ENCODE results near the gene SGIP1.
"Not testable (repeated sequence)": the region's sequence is repeated elsewhere in the genome, so short reads cannot be mapped to it uniquely, and the experiment has no call there.

The SGIP1 gene

GRCh38 chr1:66695116-66695515, 161.2 kb downstream of the SGIP1 start:
- H3K4me3 ChIP-seq (ENCODE audit: low read depth, low read length) = no peak overlapping the region
- DNase-seq (ENCODE audit: low read depth) = no peak

GRCh38 chr1:66696771-66697170, 162.8 kb downstream of the SGIP1 start:
- no peak overlapping the region for H3K4me3 ChIP-seq (ENCODE audit: low read depth, low read length)
- no peak for DNase-seq (ENCODE audit: low read depth)

- no peak overlapping the region for H3K4me3 ChIP-seq (ENCODE audit: low read depth, low read length)
- DNase-seq (ENCODE audit: low read depth) = no peak
These were observed 165.3 kb downstream of the SGIP1 start for GRCh38 chr1:66699213-66699612.

GRCh38 chr1:66704177-66704875, 170.4 kb downstream of the SGIP1 start:
- peak; percentile 36 for DNase-seq (ENCODE audit: low read depth)
- no peak overlapping the region for H3K4me3 ChIP-seq (ENCODE audit: low read depth, low read length)

GRCh38 chr1:66705110-66705509, 171.2 kb downstream of the SGIP1 start:
- no peak overlapping the region for H3K4me3 ChIP-seq (ENCODE audit: low read depth, low read length)
- peak; percentile 84 for DNase-seq (ENCODE audit: low read depth)

GRCh38 chr1:66711420-66711819, 177.5 kb downstream of the SGIP1 start:
- no peak for DNase-seq (ENCODE audit: low read depth)
- H3K4me3 ChIP-seq (ENCODE audit: low read depth, low read length) = no peak overlapping the region

- no peak overlapping the region for H3K4me3 ChIP-seq (ENCODE audit: low read depth, low read length)
These were observed 178.9 kb downstream of the SGIP1 start for GRCh38 chr1:66712839-66713238.

GRCh38 chr1:66723985-66724384, 190.0 kb downstream of the SGIP1 start:
- no peak for DNase-seq (ENCODE audit: low read depth)

More at GRCh38 chr1:66712839-66713238, 178.9 kb downstream of the SGIP1 start:
- no peak for DNase-seq (ENCODE audit: low read depth)

GRCh38 chr1:66725885-66726665, 192.1 kb downstream of the SGIP1 start:
- no peak overlapping the region for H3K4me3 ChIP-seq (ENCODE audit: low read depth, low read length)
- peak; percentile 84 for DNase-seq (ENCODE audit: low read depth)

More at GRCh38 chr1:66723985-66724384, 190.0 kb downstream of the SGIP1 start:
- no peak overlapping the region for H3K4me3 ChIP-seq (ENCODE audit: low read depth, low read length)

- DNase-seq (ENCODE audit: low read depth) = no peak
- H3K4me3 ChIP-seq (ENCODE audit: low read depth, low read length) = no peak overlapping the region
These were observed 194.1 kb downstream of the SGIP1 start for GRCh38 chr1:66728021-66728420.

- not testable (repeated sequence) for DNase-seq (ENCODE audit: low read depth); H3K4me3 ChIP-seq (ENCODE audit: low read depth, low read length)
These were observed 194.8 kb downstream of the SGIP1 start for GRCh38 chr1:66728716-66729115.

GRCh38 chr1:66729119-66729518, 195.2 kb downstream of the SGIP1 start:
- no peak overlapping the region for H3K4me3 ChIP-seq (ENCODE audit: low read depth, low read length)
- DNase-seq (ENCODE audit: low read depth) = no peak

GRCh38 chr1:66729523-66729922, 195.6 kb downstream of the SGIP1 start:
- no peak overlapping the region for H3K4me3 ChIP-seq (ENCODE audit: low read depth, low read length)
- no peak for DNase-seq (ENCODE audit: low read depth)

GRCh38 chr1:66730462-66730861, 196.5 kb downstream of the SGIP1 start:
- no peak for DNase-seq (ENCODE audit: low read depth)
- H3K4me3 ChIP-seq (ENCODE audit: low read depth, low read length) = no peak overlapping the region

- no peak overlapping the region for H3K4me3 ChIP-seq (ENCODE audit: low read depth, low read length)
- no peak for DNase-seq (ENCODE audit: low read depth)
These were observed 197.4 kb downstream of the SGIP1 start for GRCh38 chr1:66731170-66731865.

- no peak for DNase-seq (ENCODE audit: low read depth)
- H3K4me3 ChIP-seq (ENCODE audit: low read depth, low read length) = no peak overlapping the region
These were observed 198.6 kb downstream of the SGIP1 start for GRCh38 chr1:66732407-66733166.

GRCh38 chr1:66733348-66734017, 199.5 kb downstream of the SGIP1 start:
- no peak for DNase-seq (ENCODE audit: low read depth)
- no peak overlapping the region for H3K4me3 ChIP-seq (ENCODE audit: low read depth, low read length)

GRCh38 chr1:66734531-66734930, 200.6 kb downstream of the SGIP1 start:
- H3K4me3 ChIP-seq (ENCODE audit: low read depth, low read length); DNase-seq (ENCODE audit: low read depth): not testable (repeated sequence)

- no peak for DNase-seq (ENCODE audit: low read depth)
- H3K4me3 ChIP-seq (ENCODE audit: low read depth, low read length) = no peak overlapping the region
These were observed 203.9 kb downstream of the SGIP1 start for GRCh38 chr1:66737836-66738235.
